Smooth muscle cell (in vitro differentiated cells): ENCODE results near the gene FILIP1. TPM values are rescaled to one million over a fixed set of nuclear protein-coding genes. Genes with fewer than 3 reads are reported as not detected.

Experiments used
- DNase-seq: peaks from one replicate; lab custom pipeline; 2025; ENCODE audit not compliant: unreplicated experiment; lab: John Stamatoyannopoulos, UW
- H2AFZ ChIP-seq: fragments of 200-600 bp; sonication (generic); 2 replicates; pipeline ENCODE4 v1.6.0; 2016; ENCODE audit warnings: antibody characterized with exemption, low read depth, mild to moderate bottlenecking
- H3F3A ChIP-seq: fragments of 200-600 bp; sonication (generic); 2 replicates; pipeline ENCODE4 v1.6.0; 2017; ENCODE audit warnings: antibody characterized with exemption, low read depth
- H3K27ac ChIP-seq: fragments of 200-600 bp; sonication (generic); 2 replicates; pipeline ENCODE4 v1.5.1; 2016; ENCODE audit warnings: low read depth, mild to moderate bottlenecking
- H3K27me3 ChIP-seq: fragments of 200-600 bp; sonication (generic); 2 replicates; pipeline ENCODE4 v1.6.1; 2016; ENCODE audit warnings: low read depth, mild to moderate bottlenecking
- H3K36me3 ChIP-seq: fragments of 200-600 bp; sonication (generic); 2 replicates; pipeline ENCODE4 v1.5.1; 2016; ENCODE audit warnings: low read depth
- H3K4me1 ChIP-seq: fragments of 200-600 bp; sonication (generic); 2 replicates; pipeline ENCODE4 v1.5.1; 2016; ENCODE audit warnings: low read depth
- H3K4me2 ChIP-seq: fragments of 200-600 bp; sonication (generic); 2 replicates; pipeline ENCODE4 v1.6.0; 2016; ENCODE audit warnings: mild to moderate bottlenecking
- H3K4me3 ChIP-seq: fragments of 200-600 bp; sonication (generic); 2 replicates; pipeline ENCODE4 v1.5.1; 2016; ENCODE audit warnings: mild to moderate bottlenecking
- H3K79me2 ChIP-seq: fragments of 200-600 bp; sonication (generic); 2 replicates; pipeline ENCODE4 v1.6.0; 2016; ENCODE audit warnings: low read depth, mild to moderate bottlenecking
- H3K9ac ChIP-seq: fragments of 200-600 bp; sonication (generic); 2 replicates; pipeline ENCODE4 v1.6.0; 2016; ENCODE audit warnings: low read depth
- H3K9me3 ChIP-seq: fragments of 200-600 bp; sonication (generic); replicated peaks from 2 replicates; pipeline ENCODE4 v1.5.1; 2016; ENCODE audit warnings: low read depth
- H4K20me1 ChIP-seq: fragments of 200-600 bp; sonication (generic); 2 replicates; pipeline ENCODE4 v1.6.0; 2016; ENCODE audit warnings: low read depth
- CTCF ChIP-seq: fragments of 200-600 bp; sonication (generic); IDR thresholded peaks from 2 replicates; pipeline ENCODE4 v1.5.1; 2017; ENCODE audit warnings: borderline replicate concordance, mild to moderate bottlenecking, antibody characterized with exemption; ENCODE audit not compliant: insufficient read depth, poor library complexity, severe bottlenecking
- WGBS: methylation state at CpG from one replicate; pipeline ENCODE4 v1.1.7; 2016; ENCODE audit warnings: low lambda C conversion rate; 5-methylcytosine and 5-hydroxymethylcytosine counted together
- polyA plus RNA-seq: library from polyadenylated mRNA; unstranded; fragments of >200 nt; fragmentation: Nextera tagmentation; extraction: Ambion mirVana; gene quantifications from 2 replicates; pipeline ENCODE4 v1.2.1, GENCODE V29; 2016
- total RNA-seq: library from RNA; depleted of rRNA; stranded (reverse); fragments of >200 nt; gene quantifications from 2 replicates; pipeline ENCODE4 v1.2.3, GENCODE V29; 2014

Gene FILIP1
- total and polyA plus RNA-seq, 2 experiments from 2014 or later, result 3.0 to 3.5 TPM

GRCh38 chr6:75351570-75351969 is 142.0 kb downstream of the FILIP1 start:
- H3K36me3 ChIP-seq, result no peaks in the 10 kb centered on the region
- no peaks in the 10 kb centered on the region for H4K20me1 ChIP-seq
- H3K27ac ChIP-seq, result no peak overlapping the region
- no peaks in the 10 kb centered on the region for H3F3A ChIP-seq
- peaks cover 49% of the 10 kb centered on the region for H3K4me1 ChIP-seq
- 95% methylated on average over 2 of the region's 2 CpGs for WGBS
- no peak for DNase-seq
- no peaks in the 10 kb centered on the region for H3K27me3 ChIP-seq
- H3K4me2 ChIP-seq, result no peak overlapping the region
- TF ChIP-seq CTCF, result no peak
- H2AFZ ChIP-seq, result no peak overlapping the region
- H3K79me2 ChIP-seq, result no peaks in the 10 kb centered on the region
- no peak overlapping the region for H3K9ac ChIP-seq
- no peak overlapping the region for H3K4me3 ChIP-seq
- no peaks in the 10 kb centered on the region for H3K9me3 ChIP-seq

GRCh38 chr6:75350808-75351207 is 142.8 kb downstream of the FILIP1 start:
- WGBS, result 83% methylated on average over 6 of the region's 6 CpGs
- Histone ChIP-seq H3K9ac (no peak overlapping the region), H3K79me2 (no peaks in the 10 kb centered on the region), H2AFZ (no peak overlapping the region), H3K4me1 (peaks cover 51% of the 10 kb centered on the region), H3K4me3 (no peak overlapping the region), H3K9me3 (no peaks in the 10 kb centered on the region), H3K27me3 (no peaks in the 10 kb centered on the region), H4K20me1 (no peaks in the 10 kb centered on the region), H3F3A (no peaks in the 10 kb centered on the region), H3K4me2 (no peak overlapping the region), H3K36me3 (no peaks in the 10 kb centered on the region), H3K27ac (no peak overlapping the region)
- TF ChIP-seq CTCF, result no peak
- no peak for DNase-seq

DNA sequence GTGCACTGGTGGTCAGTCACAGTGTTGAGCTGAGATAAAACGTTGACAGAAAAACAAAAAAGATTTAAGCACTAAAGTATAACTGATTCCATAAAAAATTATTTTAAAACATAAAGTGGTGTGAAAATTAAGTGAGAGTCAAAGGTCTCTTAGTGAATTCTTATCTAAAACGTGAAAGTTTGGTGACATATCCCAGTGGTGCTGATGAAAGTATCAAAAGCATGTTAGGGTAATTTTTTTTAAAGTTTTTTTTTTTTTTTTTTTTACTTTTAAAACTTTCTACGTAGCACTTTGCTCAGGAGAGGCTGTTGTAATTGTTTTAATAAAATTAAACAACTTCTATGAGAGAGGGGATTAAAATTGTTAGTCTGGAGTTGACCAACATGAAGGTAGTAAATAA is 143.4 kb downstream of the FILIP1 start:
- H3K4me2 ChIP-seq, result peak overlapping the region; percentile 90
- H2AFZ ChIP-seq, result peak overlapping the region; percentile 75
- TF ChIP-seq CTCF, result no peak
- no peaks in the 10 kb centered on the region for H3K79me2 ChIP-seq
- WGBS, result 48% methylated on average over 3 of the region's 3 CpGs
- H3K4me3 ChIP-seq, result peak overlapping the region; percentile 46
- H3K9me3 ChIP-seq, result no peaks in the 10 kb centered on the region
- H3K27ac ChIP-seq, result no peak overlapping the region
- H3K9ac ChIP-seq, result peak overlapping the region; percentile 29
- no peaks in the 10 kb centered on the region for H4K20me1 ChIP-seq
- H3F3A ChIP-seq, result no peaks in the 10 kb centered on the region
- no peaks in the 10 kb centered on the region for H3K36me3 ChIP-seq
- peaks cover 54% of the 10 kb centered on the region for H3K4me1 ChIP-seq
- no peaks in the 10 kb centered on the region for H3K27me3 ChIP-seq
- DNase-seq, result no peak

GRCh38 chr6:75349262-75349984 is 144.2 kb downstream of the FILIP1 start:
- H3K36me3 ChIP-seq, result no peaks in the 10 kb centered on the region
- peak overlapping the region; percentile 90 for H3K4me2 ChIP-seq
- H3K4me3 ChIP-seq, result peak overlapping the region; percentile 46
- H3K9me3 ChIP-seq, result no peaks in the 10 kb centered on the region
- no peaks in the 10 kb centered on the region for H3F3A ChIP-seq
- peaks cover 54% of the 10 kb centered on the region for H3K4me1 ChIP-seq
- H4K20me1 ChIP-seq, result no peaks in the 10 kb centered on the region
- no peak for TF ChIP-seq CTCF
- no peak for DNase-seq
- WGBS, result 4% methylated on average over 24 of the region's 24 CpGs
- peak overlapping the region; percentile 75 for H2AFZ ChIP-seq
- H3K9ac ChIP-seq, result peak overlapping the region; percentile 29
- H3K79me2 ChIP-seq, result no peaks in the 10 kb centered on the region
- H3K27me3 ChIP-seq, result no peaks in the 10 kb centered on the region
- H3K27ac ChIP-seq, result no peak overlapping the region
